Choroid plexus epithelial cell (primary cell): ENCODE data around the gene KIAA0232.

ENCODE experiments used
- DNase-seq: peaks from one replicate; pipeline ENCODE4 v3.0.0-alpha.2; 2010; ENCODE audit warnings: low read depth
- H3K4me3 ChIP-seq: 2 replicates; pipeline ENCODE4 v1.5.1; 2011; ENCODE audit warnings: low read depth, mild to moderate bottlenecking, control low read depth, low read length, moderate library complexity
- TF ChIP-seq, protein P1 (sequence below): conservative IDR thresholded peaks from 2 replicates; pipeline ENCODE4 v1.5.1; 2011; ENCODE audit warnings: low read depth, mild to moderate bottlenecking, control low read depth, inconsistent platforms, low read length, moderate library complexity

The KIAA0232 gene

GRCh38 chr4:6750286-6751221 lies 32.0 kb upstream of the KIAA0232 start:
- TF ChIP-seq, protein P1, sequence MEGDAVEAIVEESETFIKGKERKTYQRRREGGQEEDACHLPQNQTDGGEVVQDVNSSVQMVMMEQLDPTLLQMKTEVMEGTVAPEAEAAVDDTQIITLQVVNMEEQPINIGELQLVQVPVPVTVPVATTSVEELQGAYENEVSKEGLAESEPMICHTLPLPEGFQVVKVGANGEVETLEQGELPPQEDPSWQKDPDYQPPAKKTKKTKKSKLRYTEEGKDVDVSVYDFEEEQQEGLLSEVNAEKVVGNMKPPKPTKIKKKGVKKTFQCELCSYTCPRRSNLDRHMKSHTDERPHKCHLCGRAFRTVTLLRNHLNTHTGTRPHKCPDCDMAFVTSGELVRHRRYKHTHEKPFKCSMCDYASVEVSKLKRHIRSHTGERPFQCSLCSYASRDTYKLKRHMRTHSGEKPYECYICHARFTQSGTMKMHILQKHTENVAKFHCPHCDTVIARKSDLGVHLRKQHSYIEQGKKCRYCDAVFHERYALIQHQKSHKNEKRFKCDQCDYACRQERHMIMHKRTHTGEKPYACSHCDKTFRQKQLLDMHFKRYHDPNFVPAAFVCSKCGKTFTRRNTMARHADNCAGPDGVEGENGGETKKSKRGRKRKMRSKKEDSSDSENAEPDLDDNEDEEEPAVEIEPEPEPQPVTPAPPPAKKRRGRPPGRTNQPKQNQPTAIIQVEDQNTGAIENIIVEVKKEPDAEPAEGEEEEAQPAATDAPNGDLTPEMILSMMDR, result no peak
- H3K4me3 ChIP-seq, result no peak overlapping the region
- DNase-seq, result no peak

GRCh38 chr4:6751611-6752485 lies 30.7 kb upstream of the KIAA0232 start:
- no peak for DNase-seq
- TF ChIP-seq, protein P1, result no peak
- no peak overlapping the region for H3K4me3 ChIP-seq

- DNase-seq, result no peak
- H3K4me3 ChIP-seq, result no peak overlapping the region
- TF ChIP-seq, protein P1, result no peak
Observed at GRCh38 chr4:6752486-6752829, 30.1 kb upstream of the KIAA0232 start.

DNA sequence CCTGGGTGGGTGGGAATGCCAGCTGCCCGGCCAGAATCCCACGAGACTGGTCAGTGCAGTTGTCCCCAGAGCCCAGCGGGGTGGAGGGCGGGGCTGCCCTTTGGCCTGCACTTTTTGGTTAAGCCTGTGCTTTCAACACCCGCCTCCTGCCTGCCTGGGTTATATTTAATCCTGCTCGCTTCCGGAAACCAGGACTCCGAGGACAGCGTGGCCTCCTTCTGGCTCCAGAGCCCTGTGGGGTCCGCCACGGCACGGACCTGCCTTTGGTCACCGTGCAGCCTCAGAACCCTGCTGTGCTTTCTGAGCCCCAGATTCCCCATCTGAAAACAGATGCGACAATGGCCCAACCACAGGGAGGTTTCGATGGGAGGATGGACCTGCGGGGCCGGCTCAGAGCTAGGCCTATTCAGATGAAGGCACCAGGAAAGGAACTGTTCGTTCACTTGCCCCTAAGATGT lies 29.4 kb upstream of the KIAA0232 start:
- H3K4me3 ChIP-seq, result no peak overlapping the region
- TF ChIP-seq, protein P1, result no peak
- DNase-seq, result no peak

- TF ChIP-seq, protein P1, result no peak
- DNase-seq, result no peak
- no peak overlapping the region for H3K4me3 ChIP-seq
Observed at GRCh38 chr4:6753891-6754290, 28.6 kb upstream of the KIAA0232 start.

DNA sequence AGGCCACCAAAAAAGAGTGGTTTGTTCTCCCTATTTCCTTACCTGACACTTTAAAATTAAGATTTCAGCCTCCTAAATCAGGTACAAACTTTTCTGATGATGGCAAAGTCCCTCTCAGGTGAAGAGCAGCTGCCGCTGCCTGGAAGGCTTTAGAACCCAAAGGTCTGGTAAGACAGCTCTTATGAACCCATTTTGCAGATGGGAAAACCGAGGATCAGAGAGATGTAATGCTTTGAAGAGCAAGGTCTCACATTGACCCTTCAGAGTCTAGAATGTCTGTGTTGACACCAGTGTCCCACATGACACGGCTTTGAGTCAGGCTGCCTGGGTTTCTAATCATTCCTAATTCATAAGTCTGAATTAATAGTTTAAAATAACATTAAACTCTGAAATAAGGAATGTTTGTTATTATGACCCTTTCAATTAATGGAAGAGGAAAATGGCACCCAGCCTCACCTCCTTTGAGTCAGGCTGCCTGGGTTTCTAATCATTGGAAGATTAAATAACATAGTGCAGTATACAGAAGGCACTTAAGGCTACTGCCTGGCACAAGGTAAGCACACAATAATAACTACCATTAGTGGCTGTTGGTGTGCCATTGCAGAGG lies 27.9 kb upstream of the KIAA0232 start:
- H3K4me3 ChIP-seq, result no peak overlapping the region
- TF ChIP-seq, protein P1, result no peak
- DNase-seq, result no peak
